Panc1 (cell line): ENCODE data around the gene SLC13A5. TPM values are rescaled to one million over a fixed set of nuclear protein-coding genes. Genes with fewer than 3 reads are reported as not detected.

Experiments
- ATAC-seq: fragments of 200-7000 bp; cut with Tn5 transposase; 2 replicates; pipeline ENCODE4 v1.9.1; 2020; ENCODE audit warnings: mild to moderate bottlenecking, moderate library complexity
- BruUV-seq: library from RNA; stranded (reverse); fragments of 400-500 nt; replicated peaks from 2 replicates; lab custom pipeline; 2021; lab: Mats Ljungman, UMichigan
- CTCF ChIA-PET: fragments of 300-600 bp; sonication (Branson Sonifier 250); formaldehyde crosslinking; loops from one replicate; lab custom pipeline; 2022; ENCODE audit warnings: antibody characterized with exemption; lab: Charles Lee
- POLR2A ChIA-PET: fragments of 300-600 bp; sonication (Branson Sonifier 250); formaldehyde crosslinking; loops from one replicate; lab custom pipeline; 2022; ENCODE audit warnings: antibody characterized with exemption; lab: Charles Lee
- DNase-seq: peaks from one replicate; pipeline ENCODE4 v3.0.0-alpha.2; 2010; ENCODE audit warnings: low read depth, low spot score
- H3K27ac ChIP-seq: 2 replicates; pipeline ENCODE4 v1.5.1; 2011; ENCODE audit warnings: mild to moderate bottlenecking, low read length, inconsistent platforms
- H3K27me3 ChIP-seq: fragments of 200-500 bp; sonication (Bioruptor generic); 2 replicates; pipeline ENCODE4 v1.6.0; 2014; ENCODE audit warnings: low read length, inconsistent platforms; ENCODE audit not compliant: control insufficient read depth, insufficient read depth
- H3K36me3 ChIP-seq: fragments of 200-500 bp; sonication (Bioruptor generic); 2 replicates; pipeline ENCODE4 v1.5.1; 2014; ENCODE audit warnings: inconsistent platforms, mild to moderate bottlenecking, low read length, moderate library complexity; ENCODE audit not compliant: control insufficient read depth, insufficient read depth
- H3K4me1 ChIP-seq: 2 replicates; pipeline ENCODE4 v1.5.1; 2011; ENCODE audit warnings: inconsistent platforms, mild to moderate bottlenecking, low read length, moderate library complexity; ENCODE audit not compliant: control insufficient read depth, insufficient read depth
- H3K4me3 ChIP-seq, 2 experiments: 2 replicates each; pipeline ENCODE4 v1.5.1; 2011 to 2012; ENCODE audit warnings: low read depth in 2 of 2, low read length in 2 of 2, mild to moderate bottlenecking in 2 of 2, inconsistent platforms in 1 of 2, moderate library complexity in 1 of 2
- H3K9me3 ChIP-seq: fragments of 200-500 bp; sonication (Bioruptor generic); 2 replicates; pipeline ENCODE4 v1.5.1; 2014; ENCODE audit warnings: low read depth, mild to moderate bottlenecking, inconsistent platforms, low read length, moderate library complexity; ENCODE audit not compliant: control insufficient read depth, insufficient read depth
- CTCF ChIP-seq: fragments of 450-650 bp; IDR thresholded peaks from 2 replicates; pipeline ENCODE4 v1.5.1; 2017; ENCODE audit warnings: mild to moderate bottlenecking
- POLR2AphosphoS5 ChIP-seq: IDR thresholded peaks from 2 replicates; pipeline ENCODE4 v1.6.1; 2012; ENCODE audit warnings: mild to moderate bottlenecking, low read depth, low read length, moderate library complexity
- REST ChIP-seq, 2 experiments: IDR thresholded peaks; 2 replicates each; pipeline ENCODE4 v1.6.1; 2011 to 2012; ENCODE audit warnings: low read depth in 2 of 2, control low read depth in 1 of 2, low read length in 1 of 2, mild to moderate bottlenecking in 1 of 2, moderate library complexity in 1 of 2; ENCODE audit not compliant: insufficient read depth in 1 of 2
- SIN3A ChIP-seq: IDR thresholded peaks from 2 replicates; pipeline ENCODE4 v1.6.1; 2012; ENCODE audit warnings: low read depth, mild to moderate bottlenecking, low read length, moderate library complexity, borderline replicate concordance; ENCODE audit not compliant: insufficient read depth
- TCF7L2 ChIP-seq: IDR thresholded peaks from 2 replicates; pipeline ENCODE4 v1.6.1; 2011; ENCODE audit warnings: mild to moderate bottlenecking, low read depth, low read length, inconsistent platforms
- in situ Hi-C: cut with HindIII; loops from 2 replicates; pipeline ENCODE4 v1.10.0; 2016; ENCODE audit warnings: low sequenced_read_pairs, low pct_unique_long_range_greater_than_20kb
- intact Hi-C: fragments of 100-400 bp; cut with micrococcal nuclease; formaldehyde crosslinking; loops from one replicate; pipeline ENCODE4 v1.10.0; 2022; ENCODE audit not compliant: unreplicated experiment
- total RNA-seq: library from RNA; stranded (reverse); gene quantifications from one replicate; pipeline ENCODE4 v1.2.1, GENCODE V29; 2021; ENCODE audit not compliant: unreplicated experiment

Gene SLC13A5
- total RNA-seq, 1 experiment from 2014 or later, result 0.26 TPM

DNA sequence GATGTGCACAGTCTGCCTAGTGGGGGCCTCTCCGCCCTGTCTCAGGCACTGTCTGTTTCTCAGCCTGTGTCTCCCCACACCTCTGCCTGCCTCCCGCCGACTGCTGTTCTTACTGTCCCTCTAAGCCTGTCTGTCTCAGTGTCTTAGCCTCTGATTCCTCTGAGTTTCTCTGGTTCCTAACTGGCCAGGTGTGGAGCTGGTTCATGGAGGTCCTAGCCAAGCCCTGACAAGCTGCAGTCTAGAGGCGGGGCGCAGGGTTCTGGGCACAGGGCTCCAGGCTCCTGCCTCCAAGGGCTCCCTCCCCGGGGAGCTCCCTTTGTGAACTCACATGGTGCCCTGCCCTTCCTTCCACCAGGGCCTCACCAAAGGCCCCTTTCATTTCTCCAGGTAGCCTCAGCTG lies 42.2 kb downstream of the SLC13A5 start:
- no peak overlapping the region for H3K27ac ChIP-seq
- DNase-seq, result no peak

DNA sequence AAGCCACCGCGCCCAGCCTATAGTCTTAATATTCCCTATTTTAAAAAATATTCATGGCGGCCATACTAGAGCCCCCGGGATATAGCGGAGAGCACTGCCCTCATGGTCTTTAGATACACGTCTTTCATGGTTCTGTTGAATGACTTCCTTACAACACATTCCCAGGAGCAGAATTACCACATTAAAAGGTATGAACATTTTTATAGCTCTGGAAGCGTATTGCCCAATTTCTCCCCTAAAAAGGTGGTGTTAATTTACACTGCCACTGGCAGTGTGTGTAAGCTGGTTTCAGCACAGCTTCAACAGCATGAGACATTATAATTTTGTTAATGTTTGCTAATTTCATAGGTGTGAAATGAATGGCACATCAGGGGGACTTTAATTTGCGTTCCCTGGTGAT lies 42.6 kb downstream of the SLC13A5 start:
- ChIA-PET POLR2A (no interaction called here), CTCF (no interaction called here)
- H3K27ac ChIP-seq, result no peak overlapping the region
- no peaks in the 10 kb centered on the region for H3K9me3 ChIP-seq
- ATAC-seq, result no peak
- H3K4me3 ChIP-seq, result no peak overlapping the region
- intact Hi-C loops, result no loop called here
- no peak for DNase-seq
- H3K36me3 ChIP-seq, result no peaks in the 10 kb centered on the region
- H3K4me1 ChIP-seq, result no peaks in the 10 kb centered on the region
- H3K27me3 ChIP-seq, result no peaks in the 10 kb centered on the region
- in situ Hi-C loops, result no loop called here
- BruUV-seq, result no TSS peak
- TF ChIP-seq SIN3A (no peak), CTCF (no peak), REST (IDR thresholded peaks at IDR 0.05; ENCODE audit: insufficient read depth in 1 of 2, low read depth in 2 of 2, low read length in 1 of 2) (no peak), TCF7L2 (no peak), POLR2AphosphoS5 (no peak)

More for the DNA sequence above, 42.2 kb downstream of the SLC13A5 start:
- H3K4me1 ChIP-seq, result no peaks in the 10 kb centered on the region
- no peaks in the 10 kb centered on the region for H3K27me3 ChIP-seq
- no TSS peak for BruUV-seq
- ChIA-PET CTCF (no interaction called here), POLR2A (no interaction called here)
- H3K4me3 ChIP-seq, result no peak overlapping the region
- in situ Hi-C loops (no loop called here), intact Hi-C loops (no loop called here)
- no peak for ATAC-seq
- H3K36me3 ChIP-seq, result no peaks in the 10 kb centered on the region
- H3K9me3 ChIP-seq, result no peaks in the 10 kb centered on the region
- TF ChIP-seq TCF7L2, result no peak
- no peak for TF ChIP-seq POLR2AphosphoS5
- no peak for TF ChIP-seq REST (IDR thresholded peaks at IDR 0.05; ENCODE audit: insufficient read depth in 1 of 2, low read depth in 2 of 2, low read length in 1 of 2)
- TF ChIP-seq SIN3A, result no peak
- no peak for TF ChIP-seq CTCF
